HG02981 (cell line): ENCODE data around the gene PIM1.
A peak's percentile ranks its signal among the peaks of the same experiment; 100 is the strongest.
"Not testable (repeated sequence)": the region's sequence is repeated elsewhere in the genome, so short reads cannot be mapped to it uniquely, and the experiment has no call there.

Source experiments
- ATAC-seq: cut with Tn5 transposase; IDR thresholded peaks from one replicate; pipeline ENCODE4 v1.9.1; 2021; ENCODE audit warnings: mild to moderate bottlenecking, moderate library complexity; ENCODE audit not compliant: unreplicated experiment

Gene PIM1

GRCh38 chr6:37169496-37170272 is at the start of gene PIM1:
TSS of gene PIM1 (plus strand) at chr6:37170152. CDS start at chr6:37170576, 424 bp downstream.
- ATAC-seq = peak; percentile 65

DNA sequence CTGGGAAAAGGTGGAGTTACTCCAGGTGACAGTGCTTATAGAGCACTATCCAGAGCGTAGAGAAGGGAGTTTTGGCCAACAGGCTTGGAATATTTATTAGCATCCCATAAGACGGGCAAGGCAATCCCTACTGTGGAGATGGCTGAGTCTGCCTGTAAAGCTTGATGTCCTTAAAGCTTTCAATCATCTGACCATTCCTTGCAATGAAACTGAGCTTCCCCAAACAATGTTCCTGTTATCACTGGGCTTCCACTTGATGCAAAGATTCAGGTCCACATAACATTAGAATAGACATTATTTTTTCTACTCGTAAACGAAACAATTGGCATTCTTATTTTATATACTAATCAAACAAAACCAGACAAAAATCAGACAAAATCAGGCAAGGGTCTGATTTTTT is 48.4 kb upstream of the PIM1 start:
- ATAC-seq = no peak

DNA sequence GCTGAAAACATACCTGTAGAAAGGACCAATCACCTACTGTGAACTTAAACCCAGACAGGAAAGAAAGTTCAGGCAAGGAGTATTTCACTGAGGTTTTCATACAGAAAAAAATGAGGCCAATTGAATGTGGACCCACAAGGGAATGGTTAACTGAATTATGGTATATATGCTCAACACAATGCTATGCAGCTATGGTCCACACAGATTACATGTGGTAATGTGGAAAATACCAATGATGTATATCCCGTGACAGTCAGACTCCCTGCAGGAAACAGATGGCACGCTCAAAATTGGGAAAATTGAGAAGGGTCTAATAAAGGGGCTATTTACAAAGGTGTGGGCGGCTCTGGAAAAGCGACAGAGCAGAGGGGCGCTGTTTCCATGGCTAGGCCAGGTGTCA is 47.1 kb upstream of the PIM1 start:
- ATAC-seq = no peak

GRCh38 chr6:37123957-37124729 is 45.8 kb upstream of the PIM1 start:
- no peak for ATAC-seq

GRCh38 chr6:37125774-37126492 is 44.0 kb upstream of the PIM1 start:
- no peak for ATAC-seq

DNA sequence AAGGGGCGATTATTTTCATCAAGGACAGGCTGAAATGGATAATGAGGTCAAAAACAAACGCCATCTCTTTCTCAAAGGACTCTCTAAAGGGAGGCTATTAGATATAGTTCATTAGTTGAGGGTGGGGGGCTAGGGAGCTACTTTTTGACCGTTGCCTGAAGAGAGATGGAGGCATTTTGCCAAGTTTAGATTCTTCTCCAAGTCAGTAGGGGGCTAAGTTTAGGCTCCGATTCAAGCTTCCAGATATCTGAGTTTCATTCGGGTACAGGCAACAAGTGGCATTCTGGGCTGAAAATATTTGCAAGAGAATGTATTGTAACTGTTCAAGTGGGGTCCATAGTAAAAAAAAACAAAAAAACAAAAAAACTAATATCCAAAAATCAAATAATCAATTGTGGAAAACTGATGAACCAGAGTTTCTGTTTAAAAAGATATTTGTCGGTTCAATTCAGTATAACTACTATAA is 43.4 kb upstream of the PIM1 start:
- ATAC-seq = no peak

GRCh38 chr6:37126961-37127616 is 42.9 kb upstream of the PIM1 start:
- no peak for ATAC-seq

DNA sequence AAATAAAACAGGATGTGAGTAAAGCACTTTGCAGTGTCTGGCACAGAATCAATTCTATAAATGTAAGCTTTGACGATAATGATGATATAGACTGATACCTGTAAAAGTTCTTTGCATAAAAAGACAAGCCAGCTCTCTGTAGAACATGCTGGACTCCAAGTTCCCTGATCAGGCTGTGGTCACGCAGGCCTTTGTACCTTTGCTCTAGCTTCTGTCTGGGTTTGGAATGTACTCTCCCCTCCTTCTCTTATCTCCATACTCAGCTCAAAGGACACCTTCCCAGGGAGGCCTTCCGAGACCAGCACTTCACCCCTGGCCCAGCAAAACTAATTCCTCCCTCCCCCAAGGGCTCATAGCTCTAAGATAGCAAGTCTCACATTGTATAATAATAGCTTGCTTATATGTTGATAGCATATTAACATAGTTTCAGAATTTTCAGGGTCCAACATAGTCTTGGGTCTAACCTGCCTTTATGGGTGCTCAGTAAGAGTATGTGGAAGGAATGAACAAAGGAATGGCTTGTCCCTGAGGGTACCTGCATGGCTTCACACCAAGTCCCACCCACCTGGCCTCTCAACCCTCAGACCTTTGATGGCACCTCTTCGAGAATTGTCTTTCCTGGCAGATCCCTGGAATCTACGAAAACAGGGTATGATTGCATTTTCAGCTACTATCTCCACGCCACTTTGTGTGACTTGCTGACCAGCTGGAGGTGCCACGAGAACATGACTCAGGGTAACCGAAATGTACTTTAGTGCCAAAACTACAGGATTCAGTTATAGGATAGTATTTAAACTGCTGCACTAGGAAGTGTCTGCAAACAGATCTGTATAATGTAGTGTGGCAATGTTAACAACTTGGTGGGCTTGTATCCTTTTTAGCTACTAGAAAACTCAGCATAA is 41.7 kb upstream of the PIM1 start:
- ATAC-seq = no peak

- ATAC-seq = not testable (repeated sequence)
Observed at GRCh38 chr6:37128863-37129443, 41.0 kb upstream of the PIM1 start.

GRCh38 chr6:37129566-37129965 is 40.4 kb upstream of the PIM1 start:
- ATAC-seq = no peak

DNA sequence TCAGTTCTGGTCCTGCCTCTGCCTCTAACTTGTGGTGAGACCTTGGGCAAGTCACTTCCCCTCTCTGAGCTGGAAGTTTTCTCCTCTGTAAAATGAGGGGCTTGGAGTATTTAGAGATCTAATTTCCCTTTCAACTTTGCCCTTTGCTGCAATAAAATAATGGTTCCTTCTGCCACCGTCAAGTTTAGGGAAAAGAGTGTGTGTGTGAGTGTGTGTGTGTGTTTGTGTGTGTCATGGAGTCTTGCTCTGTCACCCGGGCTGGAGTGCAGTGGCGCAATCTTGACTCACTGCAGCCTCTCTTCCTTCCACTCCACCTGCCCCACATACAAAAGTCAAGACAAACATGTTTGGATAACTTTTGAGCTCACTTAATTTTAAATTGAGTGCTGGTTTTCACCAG is 39.2 kb upstream of the PIM1 start:
- ATAC-seq = no peak

GRCh38 chr6:37131104-37131959 is 38.6 kb upstream of the PIM1 start:
- no peak for ATAC-seq

DNA sequence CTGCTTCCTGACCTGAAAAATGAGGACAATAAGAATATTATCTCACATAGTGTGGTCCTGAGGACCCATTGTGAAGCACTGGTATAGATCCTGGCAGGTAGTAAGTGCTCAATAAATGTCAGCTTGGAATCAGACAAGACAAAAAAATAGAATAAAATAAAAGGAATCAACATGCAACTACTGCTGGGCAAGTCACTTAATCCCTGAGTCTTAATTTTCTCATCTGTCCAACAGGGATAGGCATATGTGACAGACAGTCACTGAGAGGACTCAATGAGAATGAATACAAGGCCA is 38.0 kb upstream of the PIM1 start:
- ATAC-seq = no peak

- no peak for ATAC-seq
Observed at GRCh38 chr6:37134036-37134395, 35.9 kb upstream of the PIM1 start.

DNA sequence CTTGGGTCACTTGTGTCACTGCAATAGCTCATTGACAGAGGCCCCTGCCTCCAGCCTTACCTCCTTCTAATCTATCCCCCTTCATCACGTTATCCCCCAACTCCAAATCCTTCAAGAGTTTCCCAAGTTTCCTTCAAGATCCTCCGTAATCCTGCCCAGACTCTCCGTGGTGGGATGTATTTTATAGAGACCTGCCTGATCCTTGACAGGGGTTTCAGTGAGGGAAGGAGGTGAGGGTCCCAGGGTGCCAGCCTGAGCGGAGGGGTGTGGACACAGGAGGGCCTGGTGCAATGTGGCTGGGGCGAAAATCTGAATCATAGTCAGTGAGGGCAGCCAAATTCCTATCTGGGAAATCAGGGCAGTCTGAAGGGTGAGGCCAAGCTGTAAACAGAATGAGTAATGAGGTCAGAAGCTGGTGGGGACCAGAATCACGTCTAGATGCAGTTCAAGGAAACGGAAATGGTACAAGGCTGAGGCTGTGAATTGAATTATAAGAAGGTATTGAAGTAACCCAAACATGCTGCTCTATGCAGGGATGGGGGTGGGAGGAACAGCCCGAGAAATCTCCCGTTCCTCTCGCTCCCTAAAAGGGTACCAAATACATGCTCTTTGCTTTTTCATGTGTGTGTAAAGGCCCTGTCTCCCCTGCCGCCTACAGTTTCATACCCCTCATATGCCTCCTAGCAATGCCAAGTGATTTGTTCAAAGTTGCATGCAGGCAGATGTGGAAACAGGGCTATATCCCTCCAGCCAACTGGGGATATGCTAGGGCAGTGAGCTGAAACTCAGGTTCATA is 35.4 kb upstream of the PIM1 start:
- no peak for ATAC-seq

- no peak for ATAC-seq
Observed at GRCh38 chr6:37135835-37136694, 33.9 kb upstream of the PIM1 start.

- no peak for ATAC-seq
Observed at GRCh38 chr6:37136821-37137200, 33.1 kb upstream of the PIM1 start.
